OCI-LY3 (cell line): ENCODE results near the gene PTGDR.

Source experiments
- EZH2phosphoT487 ChIP-seq: fragments of 200-600 bp; shearing (Covaris generic); IDR thresholded peaks from 2 replicates; pipeline ENCODE4 v1.6.1; 2018; ENCODE audit warnings: antibody characterized with exemption, mixed run types, low read depth
- TF ChIP-seq, protein P1 (sequence below): fragments of 200-600, 300-600 bp; sonication (generic); IDR thresholded peaks from 2 replicates; pipeline ENCODE4 v1.5.1; 2014; ENCODE audit warnings: antibody characterized with exemption, low read length, low read depth

DNA sequence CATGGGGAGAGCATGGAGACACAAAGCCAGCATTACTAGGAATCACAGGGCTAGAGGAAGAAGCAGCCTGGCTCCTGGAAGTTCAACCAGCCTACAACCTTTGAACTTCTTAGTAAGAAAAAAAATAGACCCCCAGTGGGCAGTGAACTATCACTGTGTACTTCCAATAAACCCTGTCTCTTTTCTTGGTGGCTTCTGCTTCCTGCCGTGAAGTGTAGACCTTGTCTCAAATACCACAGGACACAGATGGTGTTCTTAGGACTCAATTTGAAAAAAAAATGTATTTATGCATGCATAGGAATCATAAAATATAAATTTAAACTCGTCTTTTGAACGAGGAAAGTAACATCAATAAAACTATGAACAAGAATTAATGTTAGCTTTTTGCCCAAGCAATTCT, 43.0 kb downstream of the PTGDR start:
- TF ChIP-seq, protein P1, sequence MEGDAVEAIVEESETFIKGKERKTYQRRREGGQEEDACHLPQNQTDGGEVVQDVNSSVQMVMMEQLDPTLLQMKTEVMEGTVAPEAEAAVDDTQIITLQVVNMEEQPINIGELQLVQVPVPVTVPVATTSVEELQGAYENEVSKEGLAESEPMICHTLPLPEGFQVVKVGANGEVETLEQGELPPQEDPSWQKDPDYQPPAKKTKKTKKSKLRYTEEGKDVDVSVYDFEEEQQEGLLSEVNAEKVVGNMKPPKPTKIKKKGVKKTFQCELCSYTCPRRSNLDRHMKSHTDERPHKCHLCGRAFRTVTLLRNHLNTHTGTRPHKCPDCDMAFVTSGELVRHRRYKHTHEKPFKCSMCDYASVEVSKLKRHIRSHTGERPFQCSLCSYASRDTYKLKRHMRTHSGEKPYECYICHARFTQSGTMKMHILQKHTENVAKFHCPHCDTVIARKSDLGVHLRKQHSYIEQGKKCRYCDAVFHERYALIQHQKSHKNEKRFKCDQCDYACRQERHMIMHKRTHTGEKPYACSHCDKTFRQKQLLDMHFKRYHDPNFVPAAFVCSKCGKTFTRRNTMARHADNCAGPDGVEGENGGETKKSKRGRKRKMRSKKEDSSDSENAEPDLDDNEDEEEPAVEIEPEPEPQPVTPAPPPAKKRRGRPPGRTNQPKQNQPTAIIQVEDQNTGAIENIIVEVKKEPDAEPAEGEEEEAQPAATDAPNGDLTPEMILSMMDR, result no peak
- TF ChIP-seq EZH2phosphoT487, result no peak
